NCI-H2171 (cell line): ENCODE measurements around the gene ABCB1.
"Not testable (repeated sequence)": the region's sequence is repeated elsewhere in the genome, so short reads cannot be mapped to it uniquely, and the experiment has no call there.

ENCODE experiments used
- DNase-seq: peaks from one replicate; lab custom pipeline; 2025; lab: John Stamatoyannopoulos, UW

The ABCB1 gene

DNA sequence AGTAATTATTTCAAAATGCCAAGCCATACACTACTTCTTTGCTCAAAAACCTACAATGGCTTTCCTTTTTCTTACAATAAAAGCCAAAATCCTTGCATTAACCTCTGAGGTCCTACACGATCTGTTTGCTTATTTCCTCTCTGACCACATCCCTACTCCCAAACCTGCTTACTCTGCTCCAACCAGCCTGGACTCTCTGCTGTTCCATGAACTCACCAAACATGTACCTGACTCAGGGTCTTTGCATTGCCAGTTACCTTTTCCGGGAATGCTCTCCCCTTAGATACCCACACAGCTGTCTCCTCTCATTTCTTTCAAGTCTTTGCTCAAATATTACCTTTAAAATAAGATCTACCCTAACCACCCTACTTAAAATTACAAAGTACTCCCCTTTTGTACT, 127.5 kb downstream of the ABCB1 start:
- no peak for DNase-seq

DNA sequence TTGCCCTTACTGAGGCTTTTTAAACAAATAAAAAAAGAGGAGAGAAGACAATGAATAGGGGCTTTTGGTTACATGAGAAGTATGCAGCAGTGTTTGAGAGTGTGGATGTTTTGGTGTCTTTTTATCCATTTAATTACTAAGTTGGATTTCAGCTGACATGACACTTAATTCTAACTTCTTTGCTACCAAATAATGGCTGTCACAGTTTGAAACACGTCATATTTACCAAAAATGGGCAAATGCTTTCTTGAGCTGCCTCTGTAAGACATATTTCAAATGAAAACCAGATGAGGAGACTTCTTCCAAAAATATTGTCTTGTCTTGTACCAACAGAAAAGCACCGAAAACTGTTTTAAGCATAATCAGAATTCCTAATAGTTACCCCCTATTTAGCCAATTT, 129.2 kb downstream of the ABCB1 start:
- DNase-seq = no peak

DNA sequence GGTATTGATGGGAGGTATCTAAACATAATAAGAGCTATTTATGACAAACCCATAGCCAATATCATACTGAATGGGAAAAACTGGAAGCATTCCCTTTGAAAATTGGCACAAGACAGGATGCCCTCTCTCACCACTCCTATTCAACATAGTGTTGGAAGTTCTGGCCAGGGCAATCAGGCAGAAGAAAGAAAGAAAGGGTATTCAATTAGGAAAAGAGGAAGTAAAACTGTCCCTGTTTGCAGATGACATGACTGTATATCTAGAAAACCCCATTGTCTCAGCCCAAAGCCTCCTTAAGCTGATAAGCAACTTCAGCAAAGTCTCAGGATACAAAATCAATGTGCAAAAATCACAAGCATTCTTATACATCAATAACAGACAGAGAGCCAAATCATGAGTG, 131.5 kb downstream of the ABCB1 start:
- not testable (repeated sequence) for DNase-seq

DNA sequence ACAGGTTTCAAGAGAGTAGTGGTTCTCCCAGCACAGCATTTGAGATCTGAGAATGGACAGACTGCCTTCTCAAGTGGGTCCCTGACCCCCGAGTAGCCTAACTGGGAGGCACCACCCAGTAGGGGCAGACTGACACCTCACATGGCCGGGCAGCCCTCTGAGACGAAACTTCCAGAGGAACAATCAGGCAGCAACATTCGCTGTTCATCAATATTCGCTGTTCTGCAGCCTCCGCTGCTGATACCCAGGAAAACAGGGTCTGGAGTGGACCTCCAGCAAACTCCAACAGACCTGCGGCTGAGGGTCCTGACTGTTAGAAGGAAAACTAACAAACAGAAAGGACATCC, 135.2 kb downstream of the ABCB1 start:
- not testable (repeated sequence) for DNase-seq

DNA sequence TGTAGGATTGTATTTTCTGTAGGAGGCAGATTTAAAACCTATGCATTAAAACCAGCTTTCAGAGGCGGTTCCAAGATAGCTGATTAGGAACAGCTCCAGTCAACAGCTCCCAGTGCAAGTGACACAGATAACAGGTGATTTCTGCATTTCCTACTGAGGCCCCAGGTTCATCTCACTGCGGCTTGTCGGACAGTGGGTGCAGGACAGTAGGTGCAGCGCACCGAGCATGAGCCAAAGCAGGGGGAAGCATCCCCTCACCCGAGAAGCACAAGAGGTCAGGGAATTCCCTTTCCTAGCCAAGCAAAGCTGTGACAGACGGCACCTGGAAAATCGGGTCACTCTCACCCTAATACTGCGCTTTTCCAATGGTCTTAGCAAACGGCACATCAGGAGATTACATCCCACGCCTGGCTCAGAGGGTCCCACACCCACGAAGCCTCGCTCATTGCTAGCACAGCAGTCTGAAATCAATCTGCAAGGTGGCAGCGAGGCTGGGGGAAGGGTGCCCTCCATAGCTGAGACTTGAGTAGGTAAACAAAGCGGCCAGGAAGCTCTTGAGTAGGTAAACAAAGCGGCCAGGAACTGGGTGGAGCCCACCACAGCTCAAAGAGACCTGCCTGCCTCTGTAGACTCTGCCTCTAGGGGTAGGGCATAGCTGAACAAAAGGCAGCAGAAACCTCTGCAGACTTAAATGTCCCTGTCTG, 135.7 kb downstream of the ABCB1 start:
- peak; percentile 35 for DNase-seq

DNA sequence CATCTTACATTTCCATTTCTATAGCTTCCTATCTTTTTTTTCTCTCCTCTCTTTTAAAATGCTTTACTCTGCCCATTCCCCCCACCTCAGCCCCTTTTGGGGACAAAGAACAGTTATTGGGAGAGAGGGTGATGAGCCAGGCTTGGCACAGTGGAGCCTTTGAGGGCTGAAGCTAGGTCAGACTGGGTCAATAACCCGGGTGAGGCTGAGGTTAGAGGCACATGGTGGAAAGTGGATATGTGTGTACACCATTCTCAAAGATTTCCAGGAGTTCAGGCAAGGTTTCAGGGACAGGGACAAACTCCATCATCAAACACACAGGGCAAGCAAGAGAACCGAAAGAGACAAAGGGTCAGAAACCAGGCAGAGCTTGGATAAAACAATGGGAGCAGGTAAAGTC, 136.7 kb downstream of the ABCB1 start:
- DNase-seq = no peak

DNA sequence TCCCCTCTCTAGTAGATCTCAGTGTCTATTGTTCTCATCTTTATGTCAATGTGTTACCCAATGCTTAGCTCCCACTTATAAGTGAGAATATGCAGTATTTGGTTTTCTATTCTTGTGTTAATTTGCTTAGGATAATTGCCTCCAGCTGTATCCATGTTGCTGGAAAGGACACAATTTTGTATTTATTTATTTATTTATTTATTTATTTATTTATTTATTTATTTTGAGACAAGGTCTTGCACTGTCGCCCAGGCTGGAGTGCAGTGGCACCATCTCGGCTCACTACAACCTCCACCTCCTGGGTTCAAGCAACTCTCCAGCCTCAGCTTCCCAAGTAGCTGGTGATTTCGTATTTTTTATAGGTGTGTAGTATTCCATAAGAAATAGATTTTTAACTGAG, 140.2 kb downstream of the ABCB1 start:
- not testable (repeated sequence) for DNase-seq

DNA sequence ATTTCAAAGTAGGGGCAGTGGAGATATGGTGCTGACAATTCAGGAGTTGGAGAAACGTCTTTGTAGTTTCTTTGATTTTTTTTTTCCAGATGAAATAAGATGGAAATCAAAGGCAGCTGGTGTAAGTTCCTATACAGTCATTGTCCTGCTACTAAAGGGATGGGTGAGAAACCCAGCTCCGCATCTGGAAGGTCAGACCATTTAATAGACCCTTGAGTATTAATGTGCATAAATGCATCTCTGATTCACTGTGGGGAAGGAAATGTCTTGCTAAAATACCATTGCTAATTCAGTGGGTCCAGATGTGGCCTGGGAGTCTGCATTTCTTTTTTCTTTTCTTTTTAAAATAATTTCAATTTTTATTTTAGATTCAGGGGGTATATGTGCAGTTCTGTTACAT, 140.7 kb downstream of the ABCB1 start:
- DNase-seq = no peak

DNA sequence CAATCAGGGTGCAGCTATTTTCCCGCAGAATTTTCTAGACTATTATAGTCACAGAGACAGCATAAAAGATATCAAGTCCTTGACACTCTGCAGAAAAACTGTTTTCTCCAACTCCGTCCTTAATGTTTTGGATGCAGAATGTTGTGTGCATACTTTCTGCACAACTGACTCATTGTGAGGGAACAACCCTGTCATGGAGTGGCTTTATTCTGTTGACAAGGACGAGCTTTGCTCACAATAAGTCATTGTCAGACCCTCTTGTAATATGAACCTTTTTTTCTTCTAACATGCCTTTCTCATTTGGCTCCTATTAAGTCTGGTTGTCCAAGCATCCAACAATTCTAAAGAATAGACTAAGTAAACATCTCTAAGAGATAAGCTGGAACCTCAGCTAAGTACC, 142.5 kb downstream of the ABCB1 start:
- no peak for DNase-seq

DNA sequence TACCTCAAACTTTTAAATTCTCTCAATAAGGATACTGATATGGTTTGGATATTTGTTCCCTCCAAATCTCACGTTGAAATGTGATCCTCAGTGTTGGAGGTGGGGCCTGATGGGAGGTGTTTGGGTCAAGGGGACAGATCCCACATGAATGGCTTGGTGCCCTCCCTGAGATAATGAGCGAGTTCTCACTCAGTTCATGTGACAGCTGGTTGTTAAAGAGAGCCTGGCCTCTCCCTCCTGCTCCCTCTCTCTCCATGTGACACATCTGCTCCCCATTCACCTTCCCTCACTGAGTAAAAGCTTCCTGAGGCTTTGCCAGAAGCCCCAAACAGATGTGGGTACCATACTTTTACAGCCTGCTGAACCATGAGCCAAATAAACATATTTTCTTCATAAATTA, 144.4 kb downstream of the ABCB1 start:
- DNase-seq = peak; percentile 78
